Measurements from ENCODE around the gene PCYOX1L.

The PCYOX1L gene

GRCh38 chr5:149404746-149405549 lies 47.1 kb downstream of the PCYOX1L start:
- peak; percentile 93 for DNase-seq (ENCODE audit: low read depth)
- TF ChIP-seq CTCF (conservative IDR thresholded peaks at IDR 0.05; ENCODE audit: control insufficient read depth, insufficient read depth, low read depth, low read length), result no peak
- H3K4me3 ChIP-seq (ENCODE audit: control insufficient read depth, low read depth, low read length), result no peak overlapping the region

GRCh38 chr5:149405550-149406202 lies 47.8 kb downstream of the PCYOX1L start:
- TF ChIP-seq CTCF (conservative IDR thresholded peaks at IDR 0.05; ENCODE audit: control insufficient read depth, insufficient read depth, low read depth, low read length), result no peak
- H3K4me3 ChIP-seq (ENCODE audit: control insufficient read depth, low read depth, low read length), result no peak overlapping the region
- DNase-seq (ENCODE audit: low read depth), result no peak

GRCh38 chr5:149406203-149406978 lies 48.5 kb downstream of the PCYOX1L start:
- DNase-seq (ENCODE audit: low read depth), result peak; percentile 90
- peak; percentile 18 for TF ChIP-seq CTCF (conservative IDR thresholded peaks at IDR 0.05; ENCODE audit: control insufficient read depth, insufficient read depth, low read depth, low read length)
- peak overlapping the region; percentile 56 for H3K4me3 ChIP-seq (ENCODE audit: control insufficient read depth, low read depth, low read length)

GRCh38 chr5:149406979-149407306 lies 49.1 kb downstream of the PCYOX1L start:
- no peak for DNase-seq (ENCODE audit: low read depth)
- no peak for TF ChIP-seq CTCF (conservative IDR thresholded peaks at IDR 0.05; ENCODE audit: control insufficient read depth, insufficient read depth, low read depth, low read length)
- H3K4me3 ChIP-seq (ENCODE audit: control insufficient read depth, low read depth, low read length), result peak overlapping the region; percentile 56

DNA sequence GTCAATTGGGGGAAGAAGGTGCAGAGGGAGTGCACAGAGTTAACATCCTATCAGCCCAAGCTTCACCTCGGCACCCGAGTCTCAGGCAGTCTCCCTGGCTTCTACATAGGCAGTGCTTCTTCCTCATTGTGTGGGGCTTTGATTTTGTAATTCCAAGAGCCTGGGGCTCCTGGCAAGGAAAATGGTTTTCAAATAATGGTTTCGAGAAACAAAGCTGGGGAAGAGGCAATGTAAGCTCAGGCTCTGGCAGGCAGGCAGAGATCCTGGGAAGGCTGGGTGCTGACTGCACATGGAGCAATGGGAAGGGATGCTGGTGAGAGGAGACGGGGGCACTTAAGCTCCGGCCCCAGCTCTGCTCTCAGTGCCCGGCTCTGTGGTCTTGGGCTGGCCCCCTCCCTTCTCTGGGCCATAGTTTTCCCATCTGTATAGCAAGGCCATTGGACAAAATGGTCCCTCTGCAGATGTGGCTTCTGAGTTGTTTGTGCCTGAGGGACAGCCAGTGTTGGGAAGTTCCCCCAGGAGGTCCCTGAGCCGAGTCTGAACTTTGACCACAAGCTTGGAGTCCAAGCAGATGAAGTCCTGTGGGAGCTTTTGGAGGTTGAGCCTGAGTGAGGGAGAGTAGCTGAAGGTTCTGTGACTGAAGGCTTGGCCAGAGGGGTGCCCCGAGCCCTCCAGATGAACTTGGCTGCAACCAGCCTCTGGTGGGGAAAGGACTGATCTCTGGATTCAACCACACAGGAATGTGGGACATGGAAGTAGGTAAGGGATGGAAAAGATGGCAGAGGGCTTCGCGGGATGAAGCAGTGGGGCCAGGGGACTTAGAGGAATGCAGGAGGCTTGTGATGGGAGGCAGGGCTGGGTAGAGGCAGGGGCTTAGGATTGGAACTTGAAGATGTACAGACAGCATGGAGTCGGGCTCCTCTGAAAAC lies 49.7 kb downstream of the PCYOX1L start:
- peak; percentile 53 for DNase-seq (ENCODE audit: low read depth)
- peak overlapping the region; percentile 56 for H3K4me3 ChIP-seq (ENCODE audit: control insufficient read depth, low read depth, low read length)
- TF ChIP-seq CTCF (conservative IDR thresholded peaks at IDR 0.05; ENCODE audit: control insufficient read depth, insufficient read depth, low read depth, low read length), result no peak
